Activated CD4-positive, CD25-positive, alpha-beta regulatory T cell treated with anti-CD3 and anti-CD28 coated beads, Interleukin-2, amount 50 U/mL, for 16 hours (primary cell): Measurements from ENCODE around the gene CER1.
A peak's percentile ranks its signal among the peaks of the same experiment; 100 is the strongest.
"Not testable (repeated sequence)": the region's sequence is repeated elsewhere in the genome, so short reads cannot be mapped to it uniquely, and the experiment has no call there.

Experiments used
- DNase-seq: peaks from one replicate; pipeline ENCODE4 v3.0.0-alpha.2; 2020; ENCODE audit warnings: low read depth, low spot score

CER1 gene

DNA sequence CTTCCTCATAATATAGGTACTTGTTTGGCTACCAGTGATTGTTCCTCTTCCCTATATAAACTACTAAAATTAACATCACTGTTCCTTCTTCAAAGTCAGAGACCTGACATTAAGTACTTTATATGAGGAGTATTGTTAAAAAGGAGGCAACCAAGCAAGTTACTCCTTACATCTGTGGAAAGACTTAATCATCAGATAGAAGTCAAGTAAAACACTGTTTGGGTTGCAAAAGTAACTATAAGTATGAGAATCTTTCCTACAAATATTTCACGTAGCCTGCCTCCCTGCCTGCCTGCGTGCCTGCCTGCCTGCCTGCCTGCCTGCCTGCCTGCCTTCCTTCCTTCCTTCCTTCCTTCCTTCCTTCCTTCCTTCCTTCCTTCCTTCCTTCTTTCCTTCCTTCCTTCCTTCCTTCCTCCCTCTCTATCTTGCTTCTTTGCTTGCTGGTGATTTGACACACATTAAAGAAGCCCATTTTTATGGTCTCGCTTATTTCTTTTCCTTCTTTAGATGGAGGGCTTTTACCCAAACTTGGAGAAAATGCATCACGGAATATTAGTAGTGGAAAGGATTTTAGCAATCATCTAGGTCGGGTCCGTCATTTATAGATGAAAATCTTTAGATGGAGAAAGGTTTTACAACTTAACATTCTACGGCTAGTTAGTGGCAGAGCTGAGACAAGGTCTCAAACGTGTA lies 3.2 kb downstream of the CER1 start:
- DNase-seq: no peak

- DNase-seq: no peak
Observed at GRCh38 chr9:14715102-14715501, 7.4 kb downstream of the CER1 start.

DNA sequence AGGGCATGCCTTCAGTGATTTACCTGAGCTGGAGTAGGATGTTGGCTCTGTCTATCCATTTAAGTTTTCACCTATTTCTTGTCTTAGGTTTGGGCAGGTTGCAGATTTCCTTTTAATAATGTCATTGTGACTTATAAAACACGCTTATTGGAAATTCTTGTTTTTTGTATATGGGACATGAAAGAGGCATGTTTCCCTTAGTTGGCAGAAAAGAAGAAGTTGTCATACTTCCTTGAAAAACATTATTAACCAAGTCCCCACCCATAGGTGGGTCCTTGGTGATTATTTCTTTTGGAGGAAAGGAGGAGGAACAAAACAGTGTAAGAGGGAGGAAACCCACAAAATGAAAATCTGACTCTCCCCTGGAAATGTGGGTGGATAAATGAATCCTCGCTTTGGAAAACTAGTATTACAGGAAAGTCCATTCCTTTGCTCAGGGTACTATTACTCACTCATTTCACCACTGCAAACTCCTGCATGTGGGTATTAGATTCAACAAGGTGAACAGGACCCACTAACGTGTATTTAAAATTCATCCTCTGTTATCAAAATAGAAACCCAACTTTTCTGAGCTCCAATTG lies 9.3 kb downstream of the CER1 start:
- DNase-seq: no peak

DNA sequence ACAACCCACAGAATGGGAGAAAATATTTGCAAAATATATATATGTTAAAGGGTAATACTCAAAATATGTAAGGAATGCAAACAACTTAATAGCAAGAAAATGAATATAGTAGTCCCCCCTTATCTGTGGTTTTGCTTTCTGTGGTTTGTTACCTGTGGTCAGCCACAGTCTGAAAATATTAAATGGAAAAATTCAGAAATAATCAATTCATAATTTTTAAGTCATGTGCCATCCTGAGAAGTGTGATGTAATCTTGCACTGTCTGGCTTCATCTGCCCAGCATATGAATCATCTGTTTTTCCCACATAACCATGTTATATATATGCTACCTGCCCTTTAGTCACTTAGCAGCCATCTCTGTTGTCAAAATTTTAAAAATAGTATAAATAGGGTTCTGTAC lies 11.7 kb downstream of the CER1 start:
- no peak for DNase-seq

GRCh38 chr9:14706530-14707140 lies 15.9 kb downstream of the CER1 start:
- DNase-seq: no peak

- no peak for DNase-seq
Observed at GRCh38 chr9:14705079-14705478, 17.5 kb downstream of the CER1 start.

GRCh38 chr9:14704281-14704680 lies 18.3 kb downstream of the CER1 start:
- DNase-seq: no peak

DNA sequence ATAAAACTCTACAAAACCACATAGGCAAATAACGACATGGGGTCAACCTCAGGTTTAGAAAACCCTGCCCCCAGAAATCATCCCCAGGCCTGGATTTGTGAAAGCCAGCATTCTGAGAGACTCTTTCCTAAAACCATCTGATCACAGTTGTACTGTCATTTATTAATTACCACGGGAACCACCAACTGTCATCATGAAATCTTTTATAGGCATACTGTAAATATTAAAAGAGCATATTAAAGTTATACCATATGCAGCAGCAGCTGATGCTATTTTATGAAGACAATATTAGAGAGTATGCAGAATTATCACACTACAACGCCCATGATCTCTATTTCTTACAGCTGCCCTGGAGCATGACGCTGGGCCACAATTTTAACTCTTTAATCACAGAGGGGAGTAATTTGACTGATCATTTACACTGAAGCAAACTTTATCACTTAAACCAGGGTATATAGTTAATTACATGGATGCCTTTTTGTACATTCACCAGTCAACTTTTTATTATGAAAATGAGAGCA lies 20.3 kb downstream of the CER1 start:
- no peak for DNase-seq

DNA sequence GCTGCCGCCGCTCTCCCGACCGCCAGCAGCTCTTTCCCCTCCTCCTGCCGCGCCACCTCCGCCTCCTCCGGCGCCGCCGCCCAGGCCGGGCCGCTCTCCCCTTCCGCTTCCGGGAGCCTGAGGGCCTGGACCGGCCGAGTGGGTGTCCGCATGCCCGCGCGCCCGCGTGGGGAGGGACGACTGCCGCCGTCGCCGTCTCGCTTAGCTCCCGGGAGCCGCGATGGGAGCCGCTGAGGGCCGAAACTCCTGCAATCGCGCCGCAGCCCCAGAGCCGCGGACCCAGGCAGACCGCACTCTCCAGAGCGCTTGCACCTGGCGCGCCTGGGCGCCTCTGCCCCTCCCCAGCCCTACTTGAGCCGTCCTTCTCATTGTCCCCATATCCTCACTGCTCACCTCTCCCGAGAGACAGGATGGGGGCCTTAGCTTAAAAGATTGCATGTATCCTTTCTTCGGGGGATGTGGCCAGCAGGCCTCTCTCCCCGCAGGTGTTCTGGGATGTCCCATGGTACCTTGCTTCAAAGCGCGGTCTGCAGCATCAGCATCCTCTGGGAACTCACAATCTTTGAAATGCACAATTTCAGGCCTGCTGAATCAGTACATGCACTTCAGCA lies 29.2 kb downstream of the CER1 start, which contains the start of gene ZDHHC21:
ZDHHC21 (minus strand) TSS at position 182 of the 611 bp plus-strand sequence. CDS start 19,092 bp downstream, outside the sequence.
- peak; percentile 10 for DNase-seq

DNA sequence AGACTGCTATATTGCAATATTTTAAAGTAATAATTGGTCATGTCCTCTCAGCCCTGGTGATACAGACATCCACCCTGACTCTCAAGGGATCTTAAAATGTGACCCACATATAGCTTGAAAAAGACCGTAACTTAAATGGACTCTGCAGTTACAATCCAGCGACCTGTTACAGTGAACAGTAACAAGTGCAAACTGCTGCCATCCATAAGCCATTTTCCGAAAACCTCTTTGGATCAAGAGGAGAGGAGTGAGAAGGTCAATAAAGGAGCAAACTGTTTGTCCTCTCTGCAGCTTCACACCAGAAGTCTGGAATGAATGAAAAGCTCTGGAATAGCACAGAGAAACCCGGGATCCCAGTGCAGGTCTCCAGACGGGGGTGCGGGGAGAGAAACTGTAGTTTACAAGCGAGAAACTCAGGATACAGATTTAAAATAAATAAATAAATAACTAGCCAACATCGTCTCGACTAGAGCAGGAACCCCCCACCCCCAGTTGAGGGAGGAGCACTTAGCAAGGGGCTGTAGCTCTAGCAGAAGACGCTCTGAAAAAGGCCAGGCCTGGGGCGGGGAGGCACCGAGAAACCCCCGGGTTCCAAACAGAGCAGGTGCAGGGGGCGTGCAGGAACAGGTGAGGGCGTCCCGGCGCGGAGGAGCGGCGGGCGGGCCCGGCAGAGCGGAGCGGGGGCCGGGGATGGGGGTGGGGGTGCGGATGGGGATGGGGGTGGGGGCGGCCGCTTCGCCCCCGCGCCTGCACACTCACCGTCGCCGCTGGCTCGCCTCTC lies 29.9 kb downstream of the CER1 start:
- DNase-seq: peak; percentile 1

DNA sequence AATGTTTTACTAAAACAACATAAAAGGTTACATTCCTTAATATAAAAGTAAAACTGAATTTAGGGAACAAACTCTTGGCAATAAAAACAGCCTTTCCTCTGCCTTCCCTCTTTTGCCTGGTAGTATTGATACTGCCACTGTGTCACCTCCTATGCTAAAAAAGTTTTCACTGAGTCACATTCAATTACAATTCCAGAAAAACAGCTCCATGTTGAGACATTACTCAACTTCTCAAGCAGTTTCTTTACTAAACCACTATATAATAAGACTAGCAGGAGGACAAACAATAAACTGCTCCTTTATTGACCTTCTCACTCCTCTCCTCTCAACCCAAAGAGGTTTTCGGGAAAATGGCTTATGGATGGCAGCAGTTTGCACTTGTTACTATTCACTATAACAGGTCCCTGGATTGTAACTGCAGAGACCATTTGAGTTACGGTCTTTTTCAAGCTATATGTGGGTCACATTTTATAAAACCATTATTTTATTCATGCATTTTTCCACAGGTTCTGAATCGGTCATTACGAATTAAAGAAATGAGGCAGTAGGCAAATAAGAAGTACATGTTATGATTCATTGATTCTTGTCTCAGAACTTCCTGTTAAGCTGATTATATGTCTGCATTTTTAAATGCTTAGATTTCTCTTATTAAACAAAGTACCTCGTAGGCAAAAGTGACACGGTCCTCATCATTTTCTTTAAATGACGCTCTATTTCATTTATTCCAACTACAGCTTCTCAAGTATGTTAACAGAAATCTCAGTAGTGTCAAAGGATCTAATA lies 31.4 kb downstream of the CER1 start:
- DNase-seq: no peak

- DNase-seq: no peak
Observed at GRCh38 chr9:14687042-14687719, 35.4 kb downstream of the CER1 start.

DNA sequence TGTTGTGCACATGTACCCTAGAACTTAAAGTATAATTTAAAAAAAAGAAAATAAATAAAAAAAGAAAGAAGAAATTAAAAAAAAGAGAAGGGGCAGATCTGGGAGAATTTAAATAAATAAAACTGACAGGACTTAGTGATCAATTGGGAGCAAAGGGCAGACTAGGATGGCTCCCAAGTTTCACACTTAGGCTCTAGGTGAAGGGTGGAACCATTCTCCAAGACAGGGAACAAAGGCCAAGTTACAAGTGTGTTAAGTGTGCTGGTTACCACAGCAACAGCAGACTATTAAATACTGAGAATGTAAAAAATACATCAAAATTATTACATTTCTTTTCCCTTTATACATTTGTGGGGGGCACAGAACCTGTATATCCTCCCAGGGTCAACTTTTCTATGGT lies 36.4 kb downstream of the CER1 start:
- no peak for DNase-seq

GRCh38 chr9:14682616-14683015 lies 39.9 kb downstream of the CER1 start:
- DNase-seq: not testable (repeated sequence)

GRCh38 chr9:14678776-14679175 lies 43.8 kb downstream of the CER1 start:
- DNase-seq: no peak

- DNase-seq: no peak
Observed at GRCh38 chr9:14677872-14678271, 44.7 kb downstream of the CER1 start.

DNA sequence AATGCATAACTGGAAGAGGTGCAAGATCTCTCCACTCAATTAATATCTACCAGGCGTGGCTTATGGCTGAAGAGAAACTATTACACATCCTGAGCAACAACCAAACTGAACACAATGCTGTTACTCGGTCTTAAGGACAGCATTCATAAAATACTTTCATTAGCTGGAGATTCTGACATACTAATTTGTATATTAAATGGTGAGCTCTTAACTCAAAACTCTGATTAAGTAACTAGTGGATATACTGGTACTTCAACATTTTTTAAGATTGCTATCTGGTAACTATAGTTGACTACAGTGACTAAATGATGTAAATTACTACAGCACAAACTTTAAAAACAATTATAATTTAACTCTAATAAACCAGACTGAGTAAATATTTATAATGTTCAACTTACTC lies 45.1 kb downstream of the CER1 start:
- no peak for DNase-seq

- DNase-seq: no peak
Observed at GRCh38 chr9:14674630-14675029, 47.9 kb downstream of the CER1 start.

GRCh38 chr9:14671377-14671776 lies 51.2 kb downstream of the CER1 start:
- no peak for DNase-seq

DNA sequence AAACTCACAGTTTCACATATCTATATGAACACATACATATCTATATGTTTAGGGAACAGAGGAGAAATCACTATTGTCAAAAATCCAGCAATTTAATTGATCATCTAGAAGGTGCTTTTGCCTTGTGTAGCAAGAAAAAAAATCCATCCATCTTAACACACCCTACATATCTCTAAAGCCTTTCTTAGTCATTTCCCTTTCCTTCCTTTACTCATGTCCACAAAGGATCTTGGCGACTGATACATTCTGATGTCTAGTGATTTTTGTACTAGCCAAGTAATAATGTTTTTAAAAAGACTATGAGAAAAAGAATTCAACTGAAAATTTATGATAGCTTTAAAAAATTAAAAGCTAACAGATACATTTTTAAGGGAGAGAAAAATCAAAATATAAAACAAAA lies 51.8 kb downstream of the CER1 start:
- no peak for DNase-seq
